ENCODE measurements around the gene GALNS.

GALNS gene

GRCh38 chr16:88877564-88878289 is 21.0 kb upstream of the GALNS start:
- H3K4me3 ChIP-seq (ENCODE audit: low read depth, low read length): no peak overlapping the region

DNA sequence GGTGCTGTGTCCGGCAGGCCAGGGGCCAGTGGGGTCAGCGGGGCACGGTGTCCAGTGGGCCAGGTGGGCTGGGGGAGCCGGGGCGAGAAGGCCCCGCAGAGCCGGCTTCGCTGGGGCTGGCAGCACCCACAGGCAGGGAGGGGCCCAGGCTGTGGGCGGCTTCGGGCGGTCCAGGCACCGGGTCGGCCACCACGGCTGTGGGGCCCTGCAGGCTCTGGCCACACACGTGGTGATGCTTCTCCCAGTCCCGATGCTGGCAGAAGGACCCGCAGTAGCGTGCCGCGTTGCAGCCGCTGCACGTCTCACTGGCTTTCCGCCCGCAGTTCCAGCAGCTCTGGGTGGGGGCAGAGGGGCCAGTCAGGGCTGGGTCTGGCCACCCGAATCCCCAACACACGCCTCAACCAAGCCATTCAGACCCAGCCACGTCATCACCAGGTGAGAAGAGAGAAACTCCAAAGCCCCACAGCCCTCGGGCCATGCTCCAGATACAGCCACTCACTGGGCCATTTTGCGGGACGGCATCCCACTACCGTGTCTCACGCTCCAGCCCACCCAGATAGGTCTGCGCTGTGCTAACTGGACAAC is 20.3 kb upstream of the GALNS start:
- H3K4me3 ChIP-seq (ENCODE audit: low read depth, low read length): no peak overlapping the region

- no peak overlapping the region for H3K4me3 ChIP-seq (ENCODE audit: low read depth, low read length)
These were observed 19.0 kb upstream of the GALNS start for GRCh38 chr16:88875703-88876234.

- no peak overlapping the region for H3K4me3 ChIP-seq (ENCODE audit: low read depth, low read length)
These were observed 18.3 kb upstream of the GALNS start for GRCh38 chr16:88874938-88875599.

DNA sequence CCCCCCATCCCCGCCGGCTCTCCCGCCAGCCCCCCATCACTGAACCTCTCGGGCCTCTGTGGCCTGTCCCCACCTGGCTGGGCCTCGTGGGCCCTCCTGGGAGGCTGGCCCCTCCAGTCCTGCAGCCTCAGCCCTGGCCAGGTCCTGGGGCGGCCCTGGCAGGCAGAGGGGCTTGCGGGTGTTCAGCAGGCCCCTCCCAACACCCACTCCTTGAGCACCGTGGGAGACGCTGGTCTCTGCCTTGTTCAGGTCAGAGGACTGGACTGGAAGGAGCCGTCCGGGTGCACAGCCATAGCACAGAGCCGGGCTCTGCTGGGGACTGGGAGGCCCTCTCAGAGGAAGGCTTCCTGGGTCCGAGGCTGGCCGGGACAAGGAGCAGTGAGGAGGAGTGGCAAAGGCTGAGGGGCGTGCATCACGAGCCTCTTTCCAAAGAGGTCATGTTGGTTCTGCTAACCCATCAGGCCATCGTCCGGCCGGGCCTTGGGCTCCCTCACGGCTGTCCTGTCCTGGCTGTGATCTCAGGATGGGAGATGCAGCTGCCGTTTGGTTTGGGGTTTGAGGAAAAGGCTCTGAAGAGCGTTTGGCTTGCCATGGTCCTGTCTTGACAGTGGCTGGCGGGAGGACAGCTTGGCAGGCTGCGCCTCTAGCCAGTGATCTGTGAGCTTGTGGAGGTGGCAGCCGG is 16.0 kb upstream of the GALNS start:
- H3K4me3 ChIP-seq (ENCODE audit: low read depth, low read length): no peak overlapping the region

GRCh38 chr16:88871730-88872416 is 15.1 kb upstream of the GALNS start:
- H3K4me3 ChIP-seq (ENCODE audit: low read depth, low read length): no peak overlapping the region

DNA sequence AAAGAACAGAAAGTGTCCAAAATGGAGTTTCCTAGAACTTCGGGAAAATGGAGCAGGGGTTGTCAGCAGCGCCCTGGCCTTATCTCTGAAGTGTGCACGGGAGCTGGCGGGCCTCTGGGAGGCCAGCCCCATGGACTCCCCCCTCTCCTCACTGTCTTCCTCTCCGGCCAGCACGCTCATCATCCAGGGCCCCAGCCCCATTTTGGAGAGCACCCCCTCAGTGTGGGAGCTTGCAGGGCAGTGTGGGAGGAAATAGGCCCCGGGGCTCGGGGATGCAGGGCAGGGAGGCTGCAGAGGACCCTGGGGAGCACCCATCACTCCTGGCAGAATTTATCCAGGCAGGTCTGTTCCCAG is 14.6 kb upstream of the GALNS start:
- H3K4me3 ChIP-seq (ENCODE audit: low read depth, low read length): no peak overlapping the region

- H3K4me3 ChIP-seq (ENCODE audit: low read depth, low read length): no peak overlapping the region
These were observed 14.0 kb upstream of the GALNS start for GRCh38 chr16:88870608-88871348.

DNA sequence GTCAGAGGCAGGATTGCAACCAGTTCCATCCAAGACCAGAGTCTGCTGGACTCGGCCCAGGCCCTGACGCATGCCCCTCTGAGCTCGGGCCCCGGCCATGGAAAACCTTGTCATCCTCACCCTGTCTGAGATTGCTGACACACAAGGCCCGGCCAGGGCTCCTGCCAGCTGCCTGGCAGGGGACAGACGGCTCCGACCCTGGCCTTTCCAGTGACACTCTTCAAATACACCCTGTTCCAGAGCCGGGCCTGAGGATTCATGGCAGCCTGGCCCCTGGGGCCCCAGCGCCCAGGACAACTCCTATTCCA is 12.9 kb upstream of the GALNS start:
- H3K4me3 ChIP-seq (ENCODE audit: low read depth, low read length): no peak overlapping the region

DNA sequence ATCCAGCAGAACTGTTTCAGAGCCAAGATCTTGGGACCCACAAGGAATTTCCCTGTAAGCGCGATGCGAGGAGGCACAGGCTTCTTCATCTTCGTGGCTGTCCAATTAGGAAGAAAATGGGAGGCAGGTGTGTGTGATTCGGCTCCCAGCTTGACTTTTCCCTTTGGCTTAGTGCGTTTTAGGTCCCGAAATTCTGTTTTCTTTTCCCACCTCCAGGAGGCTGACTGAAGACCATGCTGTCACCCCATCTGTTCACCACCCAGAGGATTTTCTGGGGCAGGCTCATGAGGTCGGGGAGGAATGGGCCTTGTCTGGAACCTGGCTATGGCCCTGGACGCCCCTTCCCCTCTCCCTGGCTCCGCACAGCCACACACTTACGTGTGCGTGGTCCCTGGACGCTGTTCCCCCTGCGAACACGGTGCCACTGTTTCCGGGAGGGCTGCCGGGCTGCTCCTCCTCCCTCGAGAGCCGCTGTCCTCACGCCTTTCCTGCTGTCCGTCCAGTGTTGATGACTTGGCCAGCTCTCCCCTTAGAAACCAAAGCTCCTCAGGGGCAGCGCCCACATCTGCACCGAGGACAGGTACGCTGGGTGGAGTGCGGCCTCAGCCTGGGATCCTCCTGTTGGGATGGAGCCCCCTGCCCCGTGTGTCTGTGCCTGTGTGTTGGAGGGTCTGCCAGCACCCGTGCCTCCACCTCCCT is 12.4 kb upstream of the GALNS start:
- no peak overlapping the region for H3K4me3 ChIP-seq (ENCODE audit: low read depth, low read length)

GRCh38 chr16:88867581-88868246 is 11.0 kb upstream of the GALNS start:
- no peak overlapping the region for H3K4me3 ChIP-seq (ENCODE audit: low read depth, low read length)

DNA sequence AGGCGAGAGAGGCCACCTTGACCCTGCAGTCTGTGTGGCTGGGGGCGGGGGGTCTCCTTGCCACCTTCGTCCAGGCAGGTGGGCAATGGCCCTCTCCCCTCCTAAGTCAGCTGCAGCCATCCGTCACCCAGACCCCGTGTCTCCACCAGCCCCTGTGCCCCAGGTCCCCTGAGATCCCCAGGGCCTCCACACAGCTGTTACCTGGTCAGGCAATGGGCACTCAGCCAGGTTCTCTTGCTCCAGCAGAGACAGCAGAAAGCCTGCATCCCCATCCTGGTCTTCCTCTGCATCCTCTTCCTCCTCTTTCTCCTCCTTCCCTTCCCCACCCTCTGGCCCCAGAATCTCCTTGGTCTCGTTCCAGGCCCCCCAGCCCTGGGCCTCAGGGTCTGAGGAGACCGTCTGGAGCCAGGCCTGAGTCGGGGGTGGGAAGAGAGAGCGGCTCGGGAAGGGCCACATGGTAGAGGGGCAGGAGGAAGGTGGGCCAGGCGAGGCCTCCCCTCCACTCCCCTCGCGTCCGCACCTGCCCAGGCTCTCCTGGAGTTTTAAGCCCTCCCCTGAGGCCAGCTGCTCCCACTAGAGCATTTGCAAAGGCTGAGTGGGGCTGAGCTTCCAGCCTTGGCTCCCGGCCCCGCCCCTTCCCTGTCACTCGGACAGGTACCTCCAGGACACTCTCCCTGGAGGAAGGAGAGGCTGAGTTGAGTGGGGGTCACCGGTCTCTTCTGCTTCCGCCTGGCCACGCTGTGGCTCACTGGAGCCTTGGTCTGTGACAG is 9.6 kb upstream of the GALNS start, which contains the start of gene PABPN1L:
Gene PABPN1L, minus strand, starts transcription at position 510 of the 770 bp plus-strand sequence. Its CDS starts 54 bp downstream, at position 456.
- no peak within 1 kb of the TSS for H3K4me3 ChIP-seq (ENCODE audit: low read depth, low read length)

DNA sequence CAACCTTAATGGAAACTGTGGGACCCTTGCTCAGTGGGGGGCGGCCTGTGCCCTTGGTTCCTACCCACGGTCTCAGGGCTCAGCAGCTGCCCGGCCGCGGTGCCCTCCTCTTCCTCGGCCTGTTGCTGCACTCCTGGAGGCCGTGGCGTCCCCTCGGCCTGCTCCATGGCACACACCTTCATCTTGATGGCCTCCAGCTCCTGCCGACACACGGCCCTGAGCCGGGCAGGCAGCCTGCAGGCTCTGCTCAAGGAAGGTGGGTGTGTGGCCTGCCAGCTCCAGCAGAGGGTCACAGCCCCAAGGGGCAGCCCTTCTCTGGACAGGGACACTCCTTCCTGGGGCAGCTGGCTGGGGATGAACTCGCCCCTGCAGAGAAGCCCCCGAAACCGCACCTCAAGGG is 9.0 kb upstream of the GALNS start:
- no peak overlapping the region for H3K4me3 ChIP-seq (ENCODE audit: low read depth, low read length)

- no peak overlapping the region for H3K4me3 ChIP-seq (ENCODE audit: low read depth, low read length)
These were observed 8.6 kb upstream of the GALNS start for GRCh38 chr16:88865310-88865709.

DNA sequence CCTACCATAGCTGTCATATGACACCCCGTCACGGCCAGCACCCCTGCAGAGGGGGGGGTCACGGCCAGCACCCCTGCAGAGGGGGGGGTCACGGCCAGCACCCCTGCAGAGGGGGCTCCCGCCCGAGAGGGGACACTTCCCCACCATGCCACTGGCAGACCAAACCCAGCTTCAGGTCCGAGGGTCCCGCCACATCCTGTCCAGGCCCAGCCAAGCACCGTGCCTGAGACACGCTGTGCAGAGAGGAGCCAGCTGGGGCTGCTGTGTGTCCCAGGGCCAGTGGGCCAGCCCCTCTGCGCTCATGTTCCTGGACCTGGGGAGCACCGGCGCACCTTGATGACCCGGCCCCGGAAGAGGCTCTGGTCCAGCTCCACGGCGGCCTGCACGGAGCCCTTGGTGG is 7.8 kb upstream of the GALNS start:
- no peak overlapping the region for H3K4me3 ChIP-seq (ENCODE audit: low read depth, low read length)

DNA sequence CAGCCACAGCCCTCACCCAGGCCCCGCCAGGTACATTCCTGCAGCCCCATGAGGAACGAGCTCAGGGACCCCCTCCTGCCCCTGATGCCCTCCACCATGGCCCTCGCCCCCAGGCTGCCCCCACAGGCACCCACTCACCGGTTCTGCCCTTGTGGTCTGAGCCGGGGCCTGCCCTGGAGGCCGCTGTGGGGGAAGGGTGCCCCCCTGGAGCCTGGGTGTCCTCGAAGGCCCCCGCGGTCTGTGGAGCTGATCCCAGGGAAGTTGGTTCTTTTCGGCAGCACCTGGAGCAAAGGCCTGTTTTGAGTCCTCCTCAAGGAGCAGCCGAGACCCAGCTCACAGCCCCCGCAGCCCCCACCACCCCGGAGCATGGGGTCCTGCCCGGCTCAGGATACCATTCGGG is 7.4 kb upstream of the GALNS start:
- no peak overlapping the region for H3K4me3 ChIP-seq (ENCODE audit: low read depth, low read length)

DNA sequence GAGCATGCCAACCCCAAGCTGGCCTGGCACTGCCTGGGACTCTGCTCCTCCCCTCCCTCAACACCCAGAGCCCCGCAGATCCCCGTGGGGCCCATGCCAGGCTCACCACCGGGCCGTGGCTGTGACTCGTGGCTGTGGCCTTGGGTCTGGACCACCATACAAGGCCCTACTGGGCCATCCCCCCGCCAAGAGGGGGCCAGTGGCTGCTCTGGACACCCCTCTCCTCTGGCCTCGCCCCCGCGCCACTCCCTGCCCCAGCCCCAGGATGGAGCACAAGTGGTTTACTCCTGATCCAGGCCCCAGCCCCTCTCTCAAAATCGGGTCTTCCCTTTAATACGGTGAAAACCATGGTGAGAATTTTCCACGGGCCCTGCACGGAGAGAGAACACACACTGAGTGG is 6.7 kb upstream of the GALNS start:
- H3K4me3 ChIP-seq (ENCODE audit: low read depth, low read length): no peak overlapping the region

DNA sequence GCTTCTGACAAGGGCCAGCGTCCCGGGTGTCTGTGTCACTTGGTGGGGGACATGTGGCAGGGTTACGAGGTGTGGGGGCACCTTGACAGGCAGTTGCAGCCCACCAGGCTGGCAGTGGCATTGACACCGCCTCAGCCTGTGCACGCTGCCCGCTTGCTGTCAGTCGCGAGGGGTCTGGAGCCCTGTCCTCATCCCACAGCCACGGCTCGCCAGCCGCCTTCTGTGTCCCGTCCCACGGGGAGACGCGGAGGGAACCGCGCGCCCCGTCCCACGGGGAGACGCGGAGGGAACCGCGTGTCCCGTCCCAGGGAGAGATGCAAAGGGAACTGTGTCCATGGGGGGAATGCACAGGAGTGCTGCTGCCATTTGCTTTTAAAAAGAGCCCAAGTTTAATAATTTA is 6.2 kb upstream of the GALNS start:
- H3K4me3 ChIP-seq (ENCODE audit: low read depth, low read length): no peak overlapping the region

DNA sequence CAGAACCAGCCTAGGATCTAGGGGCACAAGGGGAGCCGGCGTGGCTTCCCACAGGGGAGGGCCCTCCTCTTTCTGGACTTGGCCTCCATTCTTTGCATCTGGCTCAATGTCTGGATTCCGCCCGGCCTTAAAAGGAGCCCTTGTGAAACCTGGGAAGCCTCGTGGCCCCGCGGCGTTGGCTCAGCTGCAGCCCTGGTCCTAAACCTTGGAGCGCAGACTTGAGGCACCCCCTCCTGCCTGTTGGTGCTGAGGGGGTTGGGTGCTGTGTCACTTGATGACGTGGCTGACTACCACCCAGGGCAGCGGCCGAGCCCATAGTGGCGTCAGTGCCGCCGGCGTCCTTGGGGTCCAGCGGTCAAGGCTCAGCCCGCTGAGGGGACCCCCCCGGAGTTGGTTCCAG is 4.6 kb upstream of the GALNS start:
- no peak overlapping the region for H3K4me3 ChIP-seq (ENCODE audit: low read depth, low read length)
